K562 (cell line): ENCODE data around the gene SNPH. TPM values are rescaled to one million over a fixed set of nuclear protein-coding genes. Genes with fewer than 3 reads are reported as not detected.

Source experiments
- CBX2 ChIP-seq: fragments of 200-600 bp; sonication (generic); IDR thresholded peaks from one replicate; pipeline ENCODE4 v1.6.1; 2012; ENCODE audit warnings: mild to moderate bottlenecking, low read length, inconsistent platforms; ENCODE audit not compliant: insufficient read depth, poor library complexity, severe bottlenecking
- KDM5B ChIP-seq: fragments of 200-600 bp; sonication (generic); IDR thresholded peaks from 2 replicates; pipeline ENCODE4 v1.6.1; 2012; ENCODE audit warnings: low read depth, mild to moderate bottlenecking, moderate library complexity, low read length, control low read depth, inconsistent platforms; ENCODE audit not compliant: insufficient replicate concordance
- MBD2 ChIP-seq: sonication (generic); IDR thresholded peaks from 2 replicates; pipeline ENCODE4 v1.6.1; 2016; ENCODE audit warnings: low read depth, borderline replicate concordance
- MTA2 ChIP-seq: fragments of 450-650 bp; IDR thresholded peaks from 2 replicates; pipeline ENCODE4 v1.6.1; 2016; ENCODE audit warnings: low read depth
- MYNN ChIP-seq, 2 experiments: sonication (generic); formaldehyde crosslinking in 1 of 2; IDR thresholded peaks; 2 replicates each; pipeline versions ENCODE4 v1.5.0 to v1.6.1; 2016 to 2020; ENCODE audit warnings: antibody characterized with exemption in 1 of 2, missing genetic modification reagents in 1 of 2
- NFIC ChIP-seq: fragments of 450-650 bp; IDR thresholded peaks from 2 replicates; pipeline ENCODE4 v1.6.1; 2017; ENCODE audit warnings: mild to moderate bottlenecking, inconsistent platforms
- PTBP1 ChIP-seq: fragments of 200-400 bp; formaldehyde crosslinking; IDR thresholded peaks from 2 replicates; pipeline ENCODE4 v1.6.1; 2017; ENCODE audit warnings: low read depth, low read length
- RCOR1 ChIP-seq, 2 experiments: IDR thresholded peaks; 2 replicates each; pipeline ENCODE4 v1.6.1; 2012; ENCODE audit warnings: low read depth in 2 of 2, low read length in 2 of 2, borderline replicate concordance in 1 of 2, improper control_type of control experiment in 1 of 2
- SRF ChIP-seq, 2 experiments: fragments of 250-450, 450-650 bp in 1 of 2; sonication (Bioruptor Pico) in 1 of 2; sonication (generic) in 1 of 2; formaldehyde crosslinking; IDR thresholded peaks; 2 replicates each; pipeline versions ENCODE4 v1.5.0 to v1.5.1; 2020 to 2022; ENCODE audit warnings: mild to moderate bottlenecking in 1 of 2, missing genetic modification reagents in 1 of 2
- TCF3 ChIP-seq: sonication (generic); formaldehyde crosslinking; IDR thresholded peaks from 2 replicates; pipeline ENCODE4 v1.4.0; 2020; ENCODE audit warnings: mild to moderate bottlenecking, missing genetic modification reagents
- TGIF2 ChIP-seq: sonication (generic); formaldehyde crosslinking; IDR thresholded peaks from 2 replicates; pipeline ENCODE4 v1.8.1; 2022; ENCODE audit warnings: mild to moderate bottlenecking, missing genetic modification reagents, moderate library complexity
- ZBTB1 ChIP-seq: sonication (generic); formaldehyde crosslinking; IDR thresholded peaks from 2 replicates; pipeline ENCODE4 v1.8.1; 2023; ENCODE audit warnings: missing genetic modification reagents, low read depth, mild to moderate bottlenecking, borderline replicate concordance
- ZNF408 ChIP-seq: fragments of 250-450 bp; sonication (Bioruptor Pico); IDR thresholded peaks from 2 replicates; pipeline ENCODE4 v1.4.0; 2020; ENCODE audit warnings: low read depth, mild to moderate bottlenecking, moderate library complexity
- polyA plus RNA-seq, 8 experiments: library from polyadenylated mRNA; depleted of rRNA in 4 of 8; stranded (reverse) in 5 of 8; unstranded in 3 of 8; fragments of >200 nt; fragmentation: Nextera tagmentation in 2 of 8; fragmentation: Illumina TruSeq in 1 of 8; extraction: Ambion mirVana in 2 of 8; extraction: Trizol in 1 of 8; gene quantifications; 2 replicates each; pipeline versions ENCODE4 v1.2.1 to v1.2.3, GENCODE V29; 2011 to 2014; ENCODE audit warnings: inconsistent platforms in 1 of 8, missing spikeins in 1 of 8
- total RNA-seq, 7 experiments: library from RNA; depleted of rRNA in 6 of 7; stranded (reverse); fragments of >200 nt in 6 of 7; fragmentation: Illumina TruSeq in 2 of 7; extraction: Trizol in 2 of 7; gene quantifications; 2 replicates each; pipeline versions ENCODE4 v1.2.1 to v1.2.3, GENCODE V29; 2011 to 2021; ENCODE audit warnings: low replicate concordance in 1 of 7
- TF ChIP-seq, protein P1 (sequence below): sonication (generic); formaldehyde crosslinking; IDR thresholded peaks from 2 replicates; pipeline ENCODE4 v1.8.0; 2022; ENCODE audit warnings: mild to moderate bottlenecking, missing genetic modification reagents, borderline replicate concordance
- TF ChIP-seq, protein P2 (sequence below): fragments of 250-450 bp; sonication (Bioruptor Pico); IDR thresholded peaks from 2 replicates; pipeline ENCODE4 v1.8.0; 2022; ENCODE audit warnings: inconsistent platforms
- TF ChIP-seq, protein P3 (sequence below): fragments of 250-450 bp; sonication (Bioruptor Pico); IDR thresholded peaks from 2 replicates; pipeline ENCODE4 v1.8.0; 2022; ENCODE audit warnings: moderate library complexity, mild to moderate bottlenecking, inconsistent platforms
- TF ChIP-seq, protein P4 (sequence below): fragments of 450-650 bp; formaldehyde crosslinking; conservative IDR thresholded peaks from 2 replicates; pipeline ENCODE4 v1.4.0; 2022; ENCODE audit warnings: mild to moderate bottlenecking, missing genetic modification characterization
- TF ChIP-seq, protein P5 (sequence below): IDR thresholded peaks from 2 replicates; pipeline ENCODE4 v1.6.1; 2012; ENCODE audit warnings: low read depth, low read length, improper control_type of control experiment, borderline replicate concordance

SNPH gene
- total and polyA plus RNA-seq, 9 of the 15 experiments (the other 6 are each of a cell fraction or from before 2014, with no cell fraction given): 0.03 to 4.2 (median 1.4) TPM

DNA sequence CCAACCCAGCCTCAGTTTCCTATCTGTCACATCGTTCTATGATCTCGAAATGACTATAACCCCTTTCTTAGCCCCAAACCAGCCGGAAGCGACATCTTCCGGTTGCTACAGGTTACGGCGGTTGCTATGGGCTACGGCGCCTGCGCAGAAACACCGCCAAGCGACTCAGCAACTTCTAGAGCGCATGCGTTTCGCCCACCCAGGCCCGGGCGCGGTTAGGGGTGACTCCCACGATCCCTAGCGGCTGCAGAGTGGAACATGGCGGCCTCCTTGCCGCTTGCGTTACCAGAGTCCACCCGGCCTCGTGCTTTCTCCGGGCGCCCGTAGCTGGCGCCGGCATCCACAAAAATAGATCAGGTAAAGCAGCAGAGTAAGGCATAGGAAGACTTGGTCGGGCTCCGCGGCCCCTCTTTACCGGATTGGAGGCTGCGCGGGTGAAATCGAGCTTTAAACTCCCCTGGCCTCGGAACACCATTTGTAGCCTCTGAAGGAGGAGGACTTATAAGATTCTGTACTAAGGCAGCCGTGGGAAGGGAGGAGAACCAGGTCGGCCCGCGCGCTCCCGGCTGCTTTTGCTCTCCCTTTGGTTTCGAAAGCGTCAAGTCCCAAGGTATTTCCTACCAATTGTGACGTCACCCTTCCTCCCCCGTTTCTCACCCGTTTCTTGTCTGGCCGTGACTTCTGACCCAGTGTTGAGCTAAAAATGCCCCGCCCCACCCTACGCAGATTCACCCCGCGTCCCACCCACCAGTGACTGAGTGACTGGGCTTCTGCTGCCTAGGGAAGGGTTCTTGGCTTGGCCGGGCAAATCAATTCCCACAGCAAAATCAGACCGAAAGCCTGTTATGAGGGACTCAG, 59.3 kb downstream of the SNPH start (continued):
- TF ChIP-seq, protein P1, sequence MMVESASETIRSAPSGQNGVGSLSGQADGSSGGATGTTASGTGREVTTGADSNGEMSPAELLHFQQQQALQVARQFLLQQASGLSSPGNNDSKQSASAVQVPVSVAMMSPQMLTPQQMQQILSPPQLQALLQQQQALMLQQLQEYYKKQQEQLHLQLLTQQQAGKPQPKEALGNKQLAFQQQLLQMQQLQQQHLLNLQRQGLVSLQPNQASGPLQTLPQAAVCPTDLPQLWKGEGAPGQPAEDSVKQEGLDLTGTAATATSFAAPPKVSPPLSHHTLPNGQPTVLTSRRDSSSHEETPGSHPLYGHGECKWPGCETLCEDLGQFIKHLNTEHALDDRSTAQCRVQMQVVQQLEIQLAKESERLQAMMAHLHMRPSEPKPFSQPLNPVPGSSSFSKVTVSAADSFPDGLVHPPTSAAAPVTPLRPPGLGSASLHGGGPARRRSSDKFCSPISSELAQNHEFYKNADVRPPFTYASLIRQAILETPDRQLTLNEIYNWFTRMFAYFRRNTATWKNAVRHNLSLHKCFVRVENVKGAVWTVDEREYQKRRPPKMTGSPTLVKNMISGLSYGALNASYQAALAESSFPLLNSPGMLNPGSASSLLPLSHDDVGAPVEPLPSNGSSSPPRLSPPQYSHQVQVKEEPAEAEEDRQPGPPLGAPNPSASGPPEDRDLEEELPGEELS (CRISPR knock-in tag): no peak
- TF ChIP-seq RCOR1 (IDR thresholded peaks at IDR 0.05; ENCODE audit: borderline replicate concordance in 1 of 2, low read depth in 2 of 2, low read length in 2 of 2) (peak in 1 of 2 experiments; percentile 64; a peak in 1 of 4 replicates), ZBTB1 (CRISPR knock-in tag) (no peak), SRF (CRISPR knock-in tag; IDR thresholded peaks at IDR 0.05) (no peak; a peak in 1 of 4 replicates), MBD2 (peak; percentile 73; the same call in 1 of the 2 replicates), NFIC (0 out of 2 replicates have a peak, but pooled peaks have one; percentile 12), MTA2 (no peak), ZNF408 (CRISPR knock-in tag) (no peak), KDM5B (peak; percentile 84), TCF3 (no peak), PTBP1 (no peak), TGIF2 (no peak), MYNN (IDR thresholded peaks at IDR 0.05) (peak; percentile 99), MYNN (CRISPR knock-in tag; IDR thresholded peaks at IDR 0.05) (peak; percentile 83), CBX2 (no peak)
- TF ChIP-seq, protein P2, sequence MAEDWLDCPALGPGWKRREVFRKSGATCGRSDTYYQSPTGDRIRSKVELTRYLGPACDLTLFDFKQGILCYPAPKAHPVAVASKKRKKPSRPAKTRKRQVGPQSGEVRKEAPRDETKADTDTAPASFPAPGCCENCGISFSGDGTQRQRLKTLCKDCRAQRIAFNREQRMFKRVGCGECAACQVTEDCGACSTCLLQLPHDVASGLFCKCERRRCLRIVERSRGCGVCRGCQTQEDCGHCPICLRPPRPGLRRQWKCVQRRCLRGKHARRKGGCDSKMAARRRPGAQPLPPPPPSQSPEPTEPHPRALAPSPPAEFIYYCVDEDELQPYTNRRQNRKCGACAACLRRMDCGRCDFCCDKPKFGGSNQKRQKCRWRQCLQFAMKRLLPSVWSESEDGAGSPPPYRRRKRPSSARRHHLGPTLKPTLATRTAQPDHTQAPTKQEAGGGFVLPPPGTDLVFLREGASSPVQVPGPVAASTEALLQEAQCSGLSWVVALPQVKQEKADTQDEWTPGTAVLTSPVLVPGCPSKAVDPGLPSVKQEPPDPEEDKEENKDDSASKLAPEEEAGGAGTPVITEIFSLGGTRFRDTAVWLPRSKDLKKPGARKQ: no peak
- TF ChIP-seq, protein P3, sequence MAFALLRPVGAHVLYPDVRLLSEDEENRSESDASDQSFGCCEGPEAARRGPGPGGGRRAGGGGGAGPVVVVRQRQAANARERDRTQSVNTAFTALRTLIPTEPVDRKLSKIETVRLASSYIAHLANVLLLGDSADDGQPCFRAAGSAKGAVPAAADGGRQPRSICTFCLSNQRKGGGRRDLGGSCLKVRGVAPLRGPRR (CRISPR knock-in tag): no peak
- TF ChIP-seq, protein P4, sequence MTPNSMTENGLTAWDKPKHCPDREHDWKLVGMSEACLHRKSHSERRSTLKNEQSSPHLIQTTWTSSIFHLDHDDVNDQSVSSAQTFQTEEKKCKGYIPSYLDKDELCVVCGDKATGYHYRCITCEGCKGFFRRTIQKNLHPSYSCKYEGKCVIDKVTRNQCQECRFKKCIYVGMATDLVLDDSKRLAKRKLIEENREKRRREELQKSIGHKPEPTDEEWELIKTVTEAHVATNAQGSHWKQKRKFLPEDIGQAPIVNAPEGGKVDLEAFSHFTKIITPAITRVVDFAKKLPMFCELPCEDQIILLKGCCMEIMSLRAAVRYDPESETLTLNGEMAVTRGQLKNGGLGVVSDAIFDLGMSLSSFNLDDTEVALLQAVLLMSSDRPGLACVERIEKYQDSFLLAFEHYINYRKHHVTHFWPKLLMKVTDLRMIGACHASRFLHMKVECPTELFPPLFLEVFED (CRISPR knock-in tag): no peak; the same call in 1 of the 2 replicates
- TF ChIP-seq, protein P5, sequence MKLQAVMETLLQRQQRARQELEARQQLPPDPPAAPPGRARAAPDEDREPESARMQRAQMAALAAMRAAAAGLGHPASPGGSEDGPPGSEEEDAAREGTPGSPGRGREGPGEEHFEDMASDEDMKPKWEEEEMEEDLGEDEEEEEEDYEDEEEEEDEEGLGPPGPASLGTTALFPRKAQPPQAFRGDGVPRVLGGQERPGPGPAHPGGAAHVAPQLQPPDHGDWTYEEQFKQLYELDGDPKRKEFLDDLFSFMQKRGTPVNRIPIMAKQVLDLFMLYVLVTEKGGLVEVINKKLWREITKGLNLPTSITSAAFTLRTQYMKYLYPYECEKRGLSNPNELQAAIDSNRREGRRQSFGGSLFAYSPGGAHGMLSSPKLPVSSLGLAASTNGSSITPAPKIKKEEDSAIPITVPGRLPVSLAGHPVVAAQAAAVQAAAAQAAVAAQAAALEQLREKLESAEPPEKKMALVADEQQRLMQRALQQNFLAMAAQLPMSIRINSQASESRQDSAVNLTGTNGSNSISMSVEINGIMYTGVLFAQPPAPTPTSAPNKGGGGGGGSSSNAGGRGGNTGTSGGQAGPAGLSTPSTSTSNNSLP: no peak
